ENCODE results near the gene FOXP1. TPM values are rescaled to one million over a fixed set of nuclear protein-coding genes. Genes with fewer than 3 reads are reported as not detected.

Gene FOXP1
- total and polyA plus RNA-seq, 2 experiments from 2014 or later = 37.4 to 59.9 TPM

- H3K4me2 ChIP-seq (ENCODE audit: unreplicated experiment) = no peak overlapping the region
- H3K79me2 ChIP-seq (ENCODE audit: insufficient read depth) = peaks cover 80% of the 10 kb centered on the region
- no peaks in the 10 kb centered on the region for H3K36me3 ChIP-seq (ENCODE audit: low read depth)
- no peak overlapping the region for H3K4me3 ChIP-seq
- no peaks in the 10 kb centered on the region for H3K9me2 ChIP-seq (ENCODE audit: insufficient read depth)
- H2AFZ ChIP-seq = no peak overlapping the region
- peaks cover 34% of the 10 kb centered on the region for H3K4me1 ChIP-seq (ENCODE audit: insufficient read depth)
- H3K27me3 ChIP-seq (replicated peaks; ENCODE audit: insufficient read depth) = no peaks in the 10 kb centered on the region
- H4K20me1 ChIP-seq (ENCODE audit: insufficient read depth) = no peaks in the 10 kb centered on the region
- H3K9me3 ChIP-seq (ENCODE audit: low read depth) = no peaks in the 10 kb centered on the region
- in situ Hi-C loops (cut with MboI) = no loop called here
- no peak overlapping the region for H3K9ac ChIP-seq
- H3F3A ChIP-seq (ENCODE audit: insufficient read depth) = 0 out of 2 replicates have a peak, but pooled peaks cover 7% of the 10 kb centered on the region
- no peak overlapping the region for H3K27ac ChIP-seq
- no peak for DNase-seq
- TF ChIP-seq EZH2phosphoT487 (IDR thresholded peaks at IDR 0.05; ENCODE audit: insufficient read depth, low read depth) = no peak
- no peak for TF ChIP-seq EZH2 (IDR thresholded peaks at IDR 0.05; ENCODE audit: insufficient read depth, poor library complexity, severe bottlenecking)
These were observed 65.4 kb downstream of the FOXP1 start for GRCh38 chr3:71518089-71518488.

- peaks cover 9% of the 10 kb centered on the region; the same call in 1 of the 2 replicates for H3F3A ChIP-seq (ENCODE audit: insufficient read depth)
- H2AFZ ChIP-seq = no peak overlapping the region
- peaks cover 34% of the 10 kb centered on the region for H3K4me1 ChIP-seq (ENCODE audit: insufficient read depth)
- no peak overlapping the region for H3K4me2 ChIP-seq (ENCODE audit: unreplicated experiment)
- H3K9ac ChIP-seq = no peak overlapping the region
- TF ChIP-seq EZH2 (IDR thresholded peaks at IDR 0.05; ENCODE audit: insufficient read depth, poor library complexity, severe bottlenecking) = no peak
- TF ChIP-seq EZH2phosphoT487 (IDR thresholded peaks at IDR 0.05; ENCODE audit: insufficient read depth, low read depth) = no peak
- no peaks in the 10 kb centered on the region for H3K9me2 ChIP-seq (ENCODE audit: insufficient read depth)
- no peak overlapping the region for H3K4me3 ChIP-seq
- 66% methylated on average over 3 of the region's 3 CpGs for WGBS, 2 experiments (ENCODE audit: low coverage in 1 of 2, low lambda C conversion rate in 2 of 2, missing lambda C conversion rate in 2 of 2)
- H3K36me3 ChIP-seq (ENCODE audit: low read depth) = no peaks in the 10 kb centered on the region
- in situ Hi-C loops (cut with MboI) = no loop called here
- H3K79me2 ChIP-seq (ENCODE audit: insufficient read depth) = peaks cover 80% of the 10 kb centered on the region
- H3K9me3 ChIP-seq (ENCODE audit: low read depth) = no peaks in the 10 kb centered on the region
- no peaks in the 10 kb centered on the region for H3K27me3 ChIP-seq (replicated peaks; ENCODE audit: insufficient read depth)
- no peaks in the 10 kb centered on the region for H4K20me1 ChIP-seq (ENCODE audit: insufficient read depth)
- no peak overlapping the region for H3K27ac ChIP-seq
- DNase-seq = peak; percentile 7
These were observed 66.2 kb downstream of the FOXP1 start for GRCh38 chr3:71517271-71517791.

DNA sequence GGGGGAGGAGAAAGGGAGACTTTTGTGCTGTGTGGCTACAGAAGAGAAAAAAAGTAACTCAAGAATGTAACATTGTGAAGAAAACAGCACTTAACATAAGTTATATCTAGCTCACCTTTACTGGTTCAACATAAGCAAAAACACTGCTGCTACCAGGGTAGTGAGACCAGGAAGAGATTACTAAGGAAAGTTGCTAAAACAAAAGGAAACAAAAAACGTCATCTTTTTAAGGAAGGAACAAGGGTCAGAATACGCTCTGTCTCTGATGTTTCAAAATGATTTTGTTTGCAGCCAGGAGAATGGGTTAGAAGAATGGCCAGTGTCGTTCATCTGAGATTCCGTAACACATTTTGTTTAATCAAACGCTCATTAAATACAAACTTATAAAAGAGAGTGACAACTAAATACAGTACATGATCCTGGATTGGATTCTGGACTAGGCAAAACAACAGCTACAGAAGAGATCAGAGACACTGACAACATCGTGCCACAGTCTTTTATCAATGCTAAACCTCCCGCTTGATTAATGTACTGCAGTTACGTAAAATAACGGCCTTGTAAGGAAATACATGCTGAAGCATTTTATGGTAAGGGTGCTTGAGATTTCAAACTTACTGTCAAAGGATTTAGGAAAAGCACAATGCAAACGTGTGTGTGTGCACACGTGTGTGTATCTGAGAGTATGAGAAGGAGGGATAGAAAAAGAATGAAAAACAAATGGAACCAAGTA, 67.7 kb downstream of the FOXP1 start:
- Histone ChIP-seq H3K4me2 (ENCODE audit: unreplicated experiment) (no peak overlapping the region), H3K27me3 (replicated peaks; ENCODE audit: insufficient read depth) (no peaks in the 10 kb centered on the region), H3K4me3 (no peak overlapping the region), H4K20me1 (ENCODE audit: insufficient read depth) (no peaks in the 10 kb centered on the region), H3F3A (ENCODE audit: insufficient read depth) (peaks cover 24% of the 10 kb centered on the region), H3K27ac (no peak overlapping the region), H3K9me2 (ENCODE audit: insufficient read depth) (no peaks in the 10 kb centered on the region), H3K9me3 (ENCODE audit: low read depth) (no peaks in the 10 kb centered on the region), H3K9ac (no peak overlapping the region), H3K4me1 (ENCODE audit: insufficient read depth) (peaks cover 48% of the 10 kb centered on the region), H3K36me3 (ENCODE audit: low read depth) (no peaks in the 10 kb centered on the region), H2AFZ (no peak overlapping the region), H3K79me2 (ENCODE audit: insufficient read depth) (peaks cover 68% of the 10 kb centered on the region)
- 90% methylated on average over 11 of the region's 11 CpGs for WGBS, 2 experiments (ENCODE audit: low coverage in 1 of 2, low lambda C conversion rate in 2 of 2, missing lambda C conversion rate in 2 of 2)
- in situ Hi-C loops (cut with MboI) = no loop called here
- no peak for DNase-seq
- TF ChIP-seq EZH2phosphoT487 (IDR thresholded peaks at IDR 0.05; ENCODE audit: insufficient read depth, low read depth) (no peak), EZH2 (IDR thresholded peaks at IDR 0.05; ENCODE audit: insufficient read depth, poor library complexity, severe bottlenecking) (no peak)

DNA sequence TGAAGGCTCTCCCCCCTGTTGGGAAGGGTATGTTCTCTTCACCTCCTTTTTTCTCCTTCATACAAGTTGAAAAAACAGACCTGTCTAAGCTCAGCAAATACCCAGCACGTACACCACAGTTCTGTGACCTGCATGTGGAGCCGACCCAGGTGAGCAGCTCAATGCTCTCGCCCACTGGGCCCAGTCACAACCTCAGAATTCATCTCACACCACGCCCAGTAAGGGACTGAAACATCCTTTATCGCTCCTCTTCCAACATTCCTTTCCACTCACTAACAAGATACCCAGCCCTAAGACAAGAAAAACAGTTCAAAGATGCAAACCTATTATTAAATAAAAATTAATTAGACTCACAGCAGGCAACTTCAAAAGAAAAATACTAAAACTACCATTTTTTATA, 68.9 kb downstream of the FOXP1 start:
- DNase-seq = peak; percentile 49
- WGBS, 2 experiments (ENCODE audit: low coverage in 1 of 2, low lambda C conversion rate in 2 of 2, missing lambda C conversion rate in 2 of 2) = 88 to 89% methylated on average over 5 of the region's 5 CpGs
- no peak overlapping the region for H2AFZ ChIP-seq
- no peaks in the 10 kb centered on the region for H3K9me3 ChIP-seq (ENCODE audit: low read depth)
- H3K4me2 ChIP-seq (ENCODE audit: unreplicated experiment) = peak overlapping the region; percentile 20
- H3K4me3 ChIP-seq = no peak overlapping the region
- no peak overlapping the region for H3K9ac ChIP-seq
- H3K9me2 ChIP-seq (ENCODE audit: insufficient read depth) = no peaks in the 10 kb centered on the region
- H3K4me1 ChIP-seq (ENCODE audit: insufficient read depth) = peaks cover 51% of the 10 kb centered on the region
- TF ChIP-seq EZH2phosphoT487 (IDR thresholded peaks at IDR 0.05; ENCODE audit: insufficient read depth, low read depth) (no peak), EZH2 (IDR thresholded peaks at IDR 0.05; ENCODE audit: insufficient read depth, poor library complexity, severe bottlenecking) (no peak)
- H4K20me1 ChIP-seq (ENCODE audit: insufficient read depth) = no peaks in the 10 kb centered on the region
- no peaks in the 10 kb centered on the region for H3K27me3 ChIP-seq (replicated peaks; ENCODE audit: insufficient read depth)
- in situ Hi-C loops (cut with MboI) = no loop called here
- H3F3A ChIP-seq (ENCODE audit: insufficient read depth) = peaks cover 31% of the 10 kb centered on the region
- H3K36me3 ChIP-seq (ENCODE audit: low read depth) = no peaks in the 10 kb centered on the region
- no peak overlapping the region for H3K27ac ChIP-seq
- H3K79me2 ChIP-seq (ENCODE audit: insufficient read depth) = peaks cover 63% of the 10 kb centered on the region
